HEK293T (cell line): Measurements from ENCODE around the gene PTGR3.

Source experiments
- CTCF ChIA-PET: fragments of 350-600 bp; formaldehyde crosslinking; extraction: SDS; loops from one replicate; lab custom pipeline; 2021; ENCODE audit warnings: antibody characterized with exemption, inconsistent platforms; lab: Yijun Ruan, JAX
- POLR2A ChIA-PET: fragments of 350-600 bp; formaldehyde crosslinking; extraction: SDS; loops from one replicate; lab custom pipeline; 2020; ENCODE audit warnings: antibody characterized with exemption, inconsistent platforms; lab: Yijun Ruan, JAX
- DNase-seq: peaks from one replicate; pipeline ENCODE4 v3.0.0; 2012; ENCODE audit warnings: mixed read lengths; ENCODE audit errors: extremely low spot score
- ARNT ChIP-seq: fragments of 450-650 bp; IDR thresholded peaks from 2 replicates; pipeline ENCODE4 v1.6.1; 2017; ENCODE audit warnings: mild to moderate bottlenecking
- BHLHE40 ChIP-seq: fragments of 450-650 bp; IDR thresholded peaks from 2 replicates; pipeline ENCODE4 v1.6.1; 2016; ENCODE audit warnings: mild to moderate bottlenecking, moderate library complexity, borderline replicate concordance
- CTBP1 ChIP-seq: fragments of 450-650 bp; IDR thresholded peaks from 2 replicates; pipeline ENCODE4 v1.6.1; 2016; ENCODE audit warnings: borderline replicate concordance
- ELF4 ChIP-seq: fragments of 450-650 bp; IDR thresholded peaks from 2 replicates; pipeline ENCODE4 v1.6.1; 2017; ENCODE audit warnings: antibody characterized with exemption
- FOXA1 ChIP-seq: fragments of 450-650 bp; IDR thresholded peaks from 2 replicates; pipeline ENCODE4 v1.6.1; 2016; ENCODE audit warnings: mild to moderate bottlenecking
- FOXK2 ChIP-seq: fragments of 450-650 bp; IDR thresholded peaks from 2 replicates; pipeline ENCODE4 v1.6.1; 2016; ENCODE audit warnings: mild to moderate bottlenecking
- FOXM1 ChIP-seq: fragments of 450-650 bp; IDR thresholded peaks from 2 replicates; pipeline ENCODE4 v1.6.1; 2017; ENCODE audit warnings: mild to moderate bottlenecking, borderline replicate concordance
- HDGF ChIP-seq: fragments of 450-650 bp; IDR thresholded peaks from 2 replicates; pipeline ENCODE4 v1.6.1; 2017; ENCODE audit warnings: antibody characterized with exemption, borderline replicate concordance
- L3MBTL2 ChIP-seq: fragments of 450-650 bp; conservative IDR thresholded peaks from 2 replicates; pipeline ENCODE4 v1.6.1; 2016; ENCODE audit warnings: mild to moderate bottlenecking
- LEF1 ChIP-seq: fragments of 450-650 bp; IDR thresholded peaks from 2 replicates; pipeline ENCODE4 v1.6.1; 2017; ENCODE audit warnings: mild to moderate bottlenecking, borderline replicate concordance
- NFRKB ChIP-seq: fragments of 450-650 bp; IDR thresholded peaks from 2 replicates; pipeline ENCODE4 v1.6.1; 2016; ENCODE audit warnings: mild to moderate bottlenecking, moderate library complexity
- SP1 ChIP-seq: fragments of 450-650 bp; IDR thresholded peaks from 2 replicates; pipeline ENCODE4 v1.6.1; 2017
- SUZ12 ChIP-seq: fragments of 450-650 bp; IDR thresholded peaks from 2 replicates; pipeline ENCODE4 v1.6.1; 2016; ENCODE audit warnings: mild to moderate bottlenecking
- TARDBP ChIP-seq: fragments of 450-650 bp; IDR thresholded peaks from 2 replicates; pipeline ENCODE4 v1.6.1; 2016
- ZNF384 ChIP-seq: fragments of 450-650 bp; IDR thresholded peaks from 2 replicates; pipeline ENCODE4 v1.6.1; 2016
- TF ChIP-seq, protein P1 (sequence below): fragments of 450-650 bp; IDR thresholded peaks from 2 replicates; pipeline ENCODE4 v1.6.1; 2016

Gene PTGR3

DNA sequence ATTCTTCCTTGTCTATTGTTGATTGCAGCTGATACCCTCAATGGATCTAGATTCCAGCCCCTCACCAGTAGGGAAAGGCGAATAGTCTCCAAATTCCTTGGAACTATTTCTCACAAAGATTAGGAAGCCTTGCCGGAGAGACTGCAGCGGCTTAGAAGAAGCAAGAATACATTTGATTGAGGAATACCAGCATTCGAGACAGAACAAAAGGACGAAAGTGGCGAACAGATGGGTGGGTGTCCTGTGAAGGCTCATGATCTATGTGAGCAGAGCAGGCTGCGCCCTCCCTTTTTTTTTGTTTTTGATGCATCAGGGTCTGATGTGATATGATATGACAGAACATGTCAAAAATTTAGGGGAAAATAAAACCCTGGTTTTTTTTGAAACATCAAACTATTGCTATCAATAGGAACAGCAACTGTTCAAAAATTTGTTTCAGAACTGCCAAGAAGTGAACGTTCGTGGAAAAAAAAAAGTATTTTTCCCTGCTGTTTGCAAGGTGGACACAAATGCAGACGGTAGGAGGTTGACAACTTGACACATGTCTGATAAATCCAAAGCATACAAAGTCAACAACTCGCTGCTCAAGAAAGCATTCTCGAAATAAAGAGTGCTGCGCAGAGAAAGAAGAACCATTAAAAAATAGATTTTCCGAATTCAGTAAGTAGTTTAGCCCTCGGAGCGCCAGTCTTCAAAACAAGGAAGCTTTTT lies 49.1 kb downstream of the PTGR3 start:
- ChIA-PET POLR2A (no interaction called here), CTCF (interaction anchor here (0.6 kb wide), 1 partner anchor 312 kb away, joined by 3 read pairs; no protein-coding TSS in a partner anchor)
- no peak for DNase-seq
- TF ChIP-seq FOXA1 (no peak), SP1 (no peak), CTBP1 (no peak), NFRKB (no peak), FOXM1 (no peak), ELF4 (no peak), L3MBTL2 (no peak)

GRCh38 chr18:75159238-75159518 lies 49.8 kb downstream of the PTGR3 start:
- POLR2A ChIA-PET = no interaction called here
- TF ChIP-seq FOXA1 = no peak
- TF ChIP-seq LEF1 = no peak
- no peak for TF ChIP-seq HDGF
- TF ChIP-seq L3MBTL2 = no peak
- no peak for TF ChIP-seq CTBP1
- TF ChIP-seq FOXK2 = no peak
- TF ChIP-seq ZNF384 = no peak
- TF ChIP-seq SP1 = no peak
- TF ChIP-seq NFRKB = no peak
- no peak for TF ChIP-seq TARDBP
- no peak for TF ChIP-seq FOXM1
- TF ChIP-seq SUZ12 = no peak
- no peak for TF ChIP-seq ARNT
- no peak for TF ChIP-seq BHLHE40
- TF ChIP-seq, protein P1, sequence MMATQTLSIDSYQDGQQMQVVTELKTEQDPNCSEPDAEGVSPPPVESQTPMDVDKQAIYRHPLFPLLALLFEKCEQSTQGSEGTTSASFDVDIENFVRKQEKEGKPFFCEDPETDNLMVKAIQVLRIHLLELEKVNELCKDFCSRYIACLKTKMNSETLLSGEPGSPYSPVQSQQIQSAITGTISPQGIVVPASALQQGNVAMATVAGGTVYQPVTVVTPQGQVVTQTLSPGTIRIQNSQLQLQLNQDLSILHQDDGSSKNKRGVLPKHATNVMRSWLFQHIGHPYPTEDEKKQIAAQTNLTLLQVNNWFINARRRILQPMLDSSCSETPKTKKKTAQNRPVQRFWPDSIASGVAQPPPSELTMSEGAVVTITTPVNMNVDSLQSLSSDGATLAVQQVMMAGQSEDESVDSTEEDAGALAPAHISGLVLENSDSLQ = no peak
- TF ChIP-seq ELF4 = no peak
- no peak for DNase-seq
- CTCF ChIA-PET = interaction anchor here (0.6 kb wide), 1 partner anchor 312 kb away, joined by 3 read pairs; no protein-coding TSS in a partner anchor
